Trophoblast cell (in vitro differentiated cells and primary cell): ENCODE data around the gene WDR35.

Experiments
- DNase-seq, 2 donors: peaks; one replicate each; pipeline ENCODE4 v3.0.0-alpha.2; 2016
- H2AFZ ChIP-seq: 2 replicates; pipeline ENCODE4 v1.6.1; 2013; ENCODE audit warnings: low read length, moderate library complexity, mild to moderate bottlenecking; ENCODE audit not compliant: insufficient read depth, poor library complexity
- H2AK5ac ChIP-seq: 2 replicates; pipeline ENCODE4 v1.6.1; 2013; ENCODE audit warnings: mild to moderate bottlenecking, low read length
- H2BK120ac ChIP-seq: 2 replicates; pipeline ENCODE4 v1.6.1; 2013; ENCODE audit warnings: low read length, mild to moderate bottlenecking, moderate library complexity; ENCODE audit not compliant: insufficient read depth, poor library complexity
- H2BK12ac ChIP-seq: 2 replicates; pipeline ENCODE4 v1.6.1; 2013; ENCODE audit warnings: mild to moderate bottlenecking, low read length, moderate library complexity
- H2BK5ac ChIP-seq: 2 replicates; pipeline ENCODE4 v1.6.1; 2013; ENCODE audit warnings: low read length, low read depth, moderate library complexity, mild to moderate bottlenecking; ENCODE audit not compliant: poor library complexity
- H3K14ac ChIP-seq: 2 replicates; pipeline ENCODE4 v1.6.1; 2013; ENCODE audit warnings: mild to moderate bottlenecking, low read length
- H3K18ac ChIP-seq: 2 replicates; pipeline ENCODE4 v1.6.1; 2013; ENCODE audit warnings: mild to moderate bottlenecking, low read length
- H3K23ac ChIP-seq: 2 replicates; pipeline ENCODE4 v1.6.1; 2013; ENCODE audit warnings: low read length
- H3K27ac ChIP-seq: 2 replicates; pipeline ENCODE4 v1.5.1; 2013; ENCODE audit warnings: low read depth, mild to moderate bottlenecking, inconsistent platforms, low read length, moderate library complexity
- H3K27me3 ChIP-seq: 2 replicates; pipeline ENCODE4 v1.6.1; 2013; ENCODE audit warnings: inconsistent platforms, mild to moderate bottlenecking, low read length, moderate library complexity; ENCODE audit not compliant: insufficient read depth
- H3K36me3 ChIP-seq, 2 experiments: 1 replicate in 1 of 2; 2 replicates in 1 of 2; pipeline ENCODE4 v1.6.1; 2013; ENCODE audit warnings: low read length in 2 of 2, mild to moderate bottlenecking in 2 of 2, moderate library complexity in 1 of 2; ENCODE audit not compliant: insufficient read depth in 2 of 2, control insufficient read depth in 1 of 2
- H3K4ac ChIP-seq: 2 replicates; pipeline ENCODE4 v1.6.1; 2013; ENCODE audit warnings: low read depth, mild to moderate bottlenecking, low read length, moderate library complexity
- H3K4me1 ChIP-seq, 2 experiments: 1 replicate in 1 of 2; 2 replicates in 1 of 2; pipeline ENCODE4 v1.6.1; 2013; ENCODE audit warnings: low read length in 2 of 2, mild to moderate bottlenecking in 2 of 2, moderate library complexity in 1 of 2; ENCODE audit not compliant: insufficient read depth in 2 of 2, control insufficient read depth in 1 of 2
- H3K4me2 ChIP-seq: 2 replicates; pipeline ENCODE4 v1.6.1; 2013; ENCODE audit warnings: inconsistent platforms, mild to moderate bottlenecking, low read length, moderate library complexity
- H3K4me3 ChIP-seq: 2 replicates; pipeline ENCODE4 v1.5.1; 2013; ENCODE audit warnings: mild to moderate bottlenecking, low read depth, low read length, inconsistent platforms
- H3K79me1 ChIP-seq: one replicate; pipeline ENCODE4 v1.6.1; 2013; ENCODE audit warnings: low read length
- H3K79me2 ChIP-seq: 2 replicates; pipeline ENCODE4 v1.6.1; 2013; ENCODE audit warnings: low read length, mild to moderate bottlenecking; ENCODE audit not compliant: control insufficient read depth, insufficient read depth, poor library complexity
- H3K9ac ChIP-seq: 2 replicates; pipeline ENCODE4 v1.6.1; 2013; ENCODE audit warnings: mild to moderate bottlenecking, low read length
- H3K9me3 ChIP-seq: 2 replicates; pipeline ENCODE4 v1.6.1; 2013; ENCODE audit warnings: low read depth, mild to moderate bottlenecking, control low read depth, inconsistent platforms, low read length; ENCODE audit not compliant: insufficient read depth
- H4K12ac ChIP-seq: 2 replicates; pipeline ENCODE4 v1.6.1; 2013; ENCODE audit warnings: low read depth, mild to moderate bottlenecking, low read length, moderate library complexity
- H4K8ac ChIP-seq: 2 replicates; pipeline ENCODE4 v1.6.1; 2013; ENCODE audit warnings: low read depth, mild to moderate bottlenecking, low read length, moderate library complexity
- H4K91ac ChIP-seq: one replicate; pipeline ENCODE4 v1.6.1; 2013; ENCODE audit warnings: low read depth, mild to moderate bottlenecking, low read length, moderate library complexity
- WGBS: extraction: QIAGEN DNeasy Blood & Tissue Kit; methylation state at CpG from one replicate; pipeline ENCODE4 v1.1.7; 2013; ENCODE audit warnings: missing lambda C conversion rate; ENCODE audit not compliant: insufficient read length, insufficient coverage; ENCODE audit errors: extremely low coverage; 5-methylcytosine and 5-hydroxymethylcytosine counted together

WDR35 gene

GRCh38 chr2:19861813-19862212 is 128.1 kb downstream of the WDR35 start:
- Histone ChIP-seq H3K79me2 (no peaks in the 10 kb centered on the region), H3K36me3 (no peaks in the 10 kb centered on the region), H3K4ac (no peak overlapping the region), H2BK12ac (peak overlapping the region; percentile 2), H2BK5ac (no peak overlapping the region), H3K9me3 (no peaks in the 10 kb centered on the region), H2AK5ac (no peak overlapping the region), H3K9ac (no peak overlapping the region), H3K4me2 (no peak overlapping the region), H3K18ac (no peak overlapping the region), H3K4me1 (peaks cover 5 to 6% of the 10 kb centered on the region in 2 experiments), H3K79me1 (peaks cover 2% of the 10 kb centered on the region), H4K8ac (no peak overlapping the region), H4K91ac (peak overlapping the region; percentile 20), H3K27me3 (no peaks in the 10 kb centered on the region), H3K4me3 (no peak overlapping the region), H3K27ac (no peak overlapping the region), H2AFZ (no peak overlapping the region), H3K23ac (no peak overlapping the region), H2BK120ac (no peak overlapping the region), H3K14ac (no peak overlapping the region), H4K12ac (no peak overlapping the region)
- no CpG with 5 or more reads among the region's 1 CpG for WGBS
- no peak for DNase-seq
